ENCODE data around the gene COL24A1. TPM values are rescaled to one million over a fixed set of nuclear protein-coding genes. Genes with fewer than 3 reads are reported as not detected.

The COL24A1 gene
- total RNA-seq, 5 donors from 2014 or later (not counting 1 experiment from before 2014, with no cell fraction given), result 0.06 to 0.40 (median 0.25) TPM

GRCh38 chr1:86018283-86018923, 138.2 kb downstream of the COL24A1 start:
- CTCF ChIA-PET, result interaction anchor here (0.8 to 1.7 kb wide), 4 partner anchors 12 to 1074 kb away, joined by 3 to 4 read pairs (median 3); no protein-coding TSS in a partner anchor
- no peaks in the 10 kb centered on the region for H3K9me3 ChIP-seq
- ATAC-seq (replicated peaks in 1 of 4), result no peak
- Mint-ChIP-seq H3K4me3 (no peak overlapping the region), H3K27me3 (no peaks in the 10 kb centered on the region), H3K9me3 (no peaks in the 10 kb centered on the region), H3K4me1 (no peaks in the 10 kb centered on the region), H3K36me3 (no peaks in the 10 kb centered on the region), H3K27ac (no peak overlapping the region)
- POLR2A ChIA-PET, result no interaction called here
- WGBS (ENCODE audit: insufficient coverage), result no CpG with 5 or more reads among the region's 2 CpGs
- H3K4me1 ChIP-seq (ENCODE audit: control insufficient read depth in 1 of 2, extremely low read depth in 1 of 2, insufficient read depth in 2 of 2, low read length in 2 of 2), result no peaks in the 10 kb centered on the region
- H3K27me3 ChIP-seq (replicated peaks in 1 of 2; ENCODE audit: control insufficient read depth in 2 of 2, extremely low read depth in 1 of 2, insufficient read depth in 2 of 2, low read length in 1 of 2), result no peaks in the 10 kb centered on the region
- H3K4me3 ChIP-seq (ENCODE audit: control insufficient read depth in 1 of 2, extremely low read depth in 1 of 2, low read length in 1 of 2), result no peak overlapping the region
- DNase-seq, result peak in 2 of 35 experiments; percentile 2 to 22
- H3K27ac ChIP-seq (ENCODE audit: low read length), result no peak overlapping the region
- H3K36me3 ChIP-seq (ENCODE audit: control insufficient read depth in 2 of 2, extremely low read depth in 1 of 2, insufficient read depth in 1 of 2, low read length in 1 of 2), result no peaks in the 10 kb centered on the region

DNA sequence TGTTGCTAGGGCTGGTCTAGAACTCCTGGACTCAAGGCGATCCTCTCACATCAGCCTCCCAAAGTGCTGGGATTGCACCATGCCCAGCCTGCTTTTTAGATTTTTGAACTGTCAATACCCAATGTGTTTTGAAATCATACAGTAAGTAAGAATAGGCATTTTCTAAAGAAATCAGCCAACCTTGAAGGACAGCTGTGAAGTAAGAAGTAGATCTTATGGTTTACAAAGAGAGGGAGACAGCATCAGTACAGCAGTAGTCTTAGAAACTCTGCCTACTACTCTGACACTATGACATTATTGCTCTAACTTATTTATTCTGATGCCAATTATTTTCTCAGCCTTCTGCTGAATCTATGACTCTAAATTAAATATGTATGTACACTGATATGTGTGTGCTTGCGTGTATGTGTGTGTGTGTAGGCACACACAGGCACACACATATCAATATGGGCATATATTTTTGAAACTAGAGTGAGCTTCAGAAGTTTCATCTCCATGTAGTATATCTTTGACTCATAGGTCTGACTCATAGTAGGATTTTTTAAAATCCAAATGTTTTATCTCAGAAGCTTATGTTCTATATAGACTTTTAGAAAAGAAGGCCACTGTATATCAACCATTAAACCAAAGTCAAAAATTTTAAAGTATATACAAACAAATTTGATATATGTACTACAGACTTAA, 140.4 kb downstream of the COL24A1 start:
- Histone ChIP-seq H3K27me3 (replicated peaks in 1 of 2; ENCODE audit: control insufficient read depth in 2 of 2, extremely low read depth in 1 of 2, insufficient read depth in 2 of 2, low read length in 1 of 2) (no peaks in the 10 kb centered on the region), H3K4me3 (ENCODE audit: control insufficient read depth in 1 of 2, extremely low read depth in 1 of 2, low read length in 1 of 2) (no peak overlapping the region), H3K4me1 (ENCODE audit: control insufficient read depth in 1 of 2, extremely low read depth in 1 of 2, insufficient read depth in 2 of 2, low read length in 2 of 2) (no peaks in the 10 kb centered on the region), H3K36me3 (ENCODE audit: control insufficient read depth in 2 of 2, extremely low read depth in 1 of 2, insufficient read depth in 1 of 2, low read length in 1 of 2) (no peaks in the 10 kb centered on the region), H3K27ac (ENCODE audit: low read length) (no peak overlapping the region), H3K9me3 (no peaks in the 10 kb centered on the region)
- no peak for DNase-seq
- Mint-ChIP-seq H3K36me3 (no peaks in the 10 kb centered on the region), H3K4me1 (no peaks in the 10 kb centered on the region), H3K27me3 (no peaks in the 10 kb centered on the region), H3K4me3 (no peak overlapping the region), H3K9me3 (no peaks in the 10 kb centered on the region), H3K27ac (no peak overlapping the region)
- ChIA-PET CTCF (interaction anchor here in 1 of 2 donors (0.6 to 1.0 kb wide), 2 partner anchors 14 to 748 kb away, joined by 3 to 8 read pairs; no protein-coding TSS in a partner anchor), POLR2A (no interaction called here)
- 100% methylated on average over 1 of the region's 2 CpGs for WGBS (ENCODE audit: insufficient coverage)
- no peak for ATAC-seq (replicated peaks in 1 of 4)

- CTCF ChIA-PET, result no interaction called here
- Mint-ChIP-seq H3K4me1 (no peaks in the 10 kb centered on the region), H3K36me3 (no peaks in the 10 kb centered on the region), H3K27ac (no peak overlapping the region), H3K27me3 (no peaks in the 10 kb centered on the region), H3K4me3 (no peak overlapping the region), H3K9me3 (no peaks in the 10 kb centered on the region)
- no CpG with 5 or more reads among the region's 1 CpG for WGBS (ENCODE audit: insufficient coverage)
- no peaks in the 10 kb centered on the region for H3K4me1 ChIP-seq (ENCODE audit: control insufficient read depth in 1 of 2, extremely low read depth in 1 of 2, insufficient read depth in 2 of 2, low read length in 2 of 2)
- no peaks in the 10 kb centered on the region for H3K36me3 ChIP-seq (ENCODE audit: control insufficient read depth in 2 of 2, extremely low read depth in 1 of 2, insufficient read depth in 1 of 2, low read length in 1 of 2)
- H3K27me3 ChIP-seq (replicated peaks in 1 of 2; ENCODE audit: control insufficient read depth in 2 of 2, extremely low read depth in 1 of 2, insufficient read depth in 2 of 2, low read length in 1 of 2), result no peaks in the 10 kb centered on the region
- ATAC-seq (replicated peaks in 1 of 4), result no peak
- no peak for DNase-seq
- no peaks in the 10 kb centered on the region for H3K9me3 ChIP-seq
- POLR2A ChIA-PET, result no interaction called here
- H3K27ac ChIP-seq (ENCODE audit: low read length), result no peak overlapping the region
- no peak overlapping the region for H3K4me3 ChIP-seq (ENCODE audit: control insufficient read depth in 1 of 2, extremely low read depth in 1 of 2, low read length in 1 of 2)
Measured at GRCh38 chr1:86015375-86015774, 141.2 kb downstream of the COL24A1 start.

DNA sequence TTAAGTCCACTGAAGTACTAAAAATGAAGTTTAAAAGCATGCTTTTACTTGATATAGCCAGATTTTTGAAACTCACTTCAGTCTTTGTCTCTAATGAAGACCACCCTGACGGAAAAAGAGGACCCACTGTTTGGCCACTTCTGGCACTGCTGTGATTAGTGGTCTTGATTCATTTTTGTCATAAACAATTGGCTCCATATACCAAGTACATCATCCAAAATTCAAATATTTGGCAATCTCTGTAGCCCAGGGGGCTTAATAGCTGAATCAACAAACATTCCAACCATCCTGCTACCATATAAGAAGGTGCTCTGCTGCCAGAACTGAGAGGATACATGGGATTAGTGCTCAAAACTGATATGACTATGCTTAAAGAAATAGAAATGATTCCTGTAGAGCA, 156.0 kb downstream of the COL24A1 start:
- H3K9me3 ChIP-seq, result no peaks in the 10 kb centered on the region
- POLR2A ChIA-PET, result no interaction called here
- ATAC-seq (replicated peaks in 1 of 4) (no peak), DNase-seq (no peak)
- H3K4me3 ChIP-seq (ENCODE audit: control insufficient read depth in 1 of 2, extremely low read depth in 1 of 2, low read length in 1 of 2), result no peak overlapping the region
- no peaks in the 10 kb centered on the region for H3K27me3 ChIP-seq (replicated peaks in 1 of 2; ENCODE audit: control insufficient read depth in 2 of 2, extremely low read depth in 1 of 2, insufficient read depth in 2 of 2, low read length in 1 of 2)
- WGBS (ENCODE audit: insufficient coverage), result no CpG with 5 or more reads among the region's 1 CpG
- H3K4me1 Mint-ChIP-seq, result no peaks in the 10 kb centered on the region
- CTCF ChIA-PET, result no interaction called here
- H3K36me3 ChIP-seq (ENCODE audit: control insufficient read depth in 2 of 2, extremely low read depth in 1 of 2, insufficient read depth in 1 of 2, low read length in 1 of 2), result no peaks in the 10 kb centered on the region
- no peaks in the 10 kb centered on the region for H3K27me3 Mint-ChIP-seq
- no peak overlapping the region for H3K27ac ChIP-seq (ENCODE audit: low read length)
- no peaks in the 10 kb centered on the region for H3K4me1 ChIP-seq (ENCODE audit: control insufficient read depth in 1 of 2, extremely low read depth in 1 of 2, insufficient read depth in 2 of 2, low read length in 2 of 2)
- peaks cover 9 to 14% (median 14%) of the 10 kb centered on the region in 3 donors for H3K9me3 Mint-ChIP-seq
- H3K4me3 Mint-ChIP-seq, result no peak overlapping the region
- no peaks in the 10 kb centered on the region for H3K36me3 Mint-ChIP-seq
- H3K27ac Mint-ChIP-seq, result no peak overlapping the region

- no peak overlapping the region for H3K27ac ChIP-seq (ENCODE audit: low read length)
- H3K27me3 ChIP-seq (replicated peaks in 1 of 2; ENCODE audit: control insufficient read depth in 2 of 2, extremely low read depth in 1 of 2, insufficient read depth in 2 of 2, low read length in 1 of 2), result no peaks in the 10 kb centered on the region
- Mint-ChIP-seq H3K27me3 (no peaks in the 10 kb centered on the region), H3K9me3 (peaks cover 0 to under 1% (median 0%) of the 10 kb centered on the region in 3 donors), H3K36me3 (no peaks in the 10 kb centered on the region), H3K4me3 (no peak overlapping the region), H3K4me1 (no peaks in the 10 kb centered on the region), H3K27ac (no peak overlapping the region)
- no peaks in the 10 kb centered on the region for H3K4me1 ChIP-seq (ENCODE audit: control insufficient read depth in 1 of 2, extremely low read depth in 1 of 2, insufficient read depth in 2 of 2, low read length in 2 of 2)
- ChIA-PET CTCF (no interaction called here), POLR2A (no interaction called here)
- H3K9me3 ChIP-seq, result no peaks in the 10 kb centered on the region
- no peaks in the 10 kb centered on the region for H3K36me3 ChIP-seq (ENCODE audit: control insufficient read depth in 2 of 2, extremely low read depth in 1 of 2, insufficient read depth in 1 of 2, low read length in 1 of 2)
- DNase-seq (no peak), ATAC-seq (replicated peaks in 1 of 4) (no peak)
- no peak overlapping the region for H3K4me3 ChIP-seq (ENCODE audit: control insufficient read depth in 1 of 2, extremely low read depth in 1 of 2, low read length in 1 of 2)
- WGBS (ENCODE audit: insufficient coverage), result no CpG with 5 or more reads among the region's 4 CpGs
Measured at GRCh38 chr1:85998105-85998855, 158.3 kb downstream of the COL24A1 start.

DNA sequence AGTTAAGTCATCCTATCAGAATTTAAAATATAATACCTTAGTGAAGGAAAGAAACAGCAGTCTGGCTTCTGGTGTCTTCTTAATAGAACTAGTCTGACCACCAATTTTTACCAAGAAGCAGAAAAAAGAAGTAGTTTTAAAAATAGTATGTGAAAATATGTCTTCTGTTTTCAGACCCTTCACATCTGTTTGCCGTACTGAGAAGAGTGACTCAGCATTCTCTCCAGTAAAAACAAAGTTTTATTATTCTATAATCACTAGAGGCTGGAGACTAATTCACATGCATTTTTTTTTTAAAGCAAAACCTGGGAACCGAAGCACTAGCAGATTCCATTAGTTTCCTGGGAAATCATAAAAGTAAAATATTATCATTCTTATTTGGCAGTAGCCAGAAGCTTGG, 163.8 kb downstream of the COL24A1 start:
- ATAC-seq (replicated peaks in 1 of 4) (no peak), DNase-seq (no peak)
- no peak overlapping the region for H3K4me3 Mint-ChIP-seq
- H3K27me3 Mint-ChIP-seq, result peaks cover 0 to 4% of the 10 kb centered on the region in 2 donors
- H3K4me1 Mint-ChIP-seq, result no peaks in the 10 kb centered on the region
- Histone ChIP-seq H3K9me3 (no peaks in the 10 kb centered on the region), H3K27me3 (replicated peaks in 1 of 2; ENCODE audit: control insufficient read depth in 2 of 2, extremely low read depth in 1 of 2, insufficient read depth in 2 of 2, low read length in 1 of 2) (no peaks in the 10 kb centered on the region), H3K36me3 (ENCODE audit: control insufficient read depth in 2 of 2, extremely low read depth in 1 of 2, insufficient read depth in 1 of 2, low read length in 1 of 2) (no peaks in the 10 kb centered on the region), H3K4me3 (ENCODE audit: control insufficient read depth in 1 of 2, extremely low read depth in 1 of 2, low read length in 1 of 2) (no peak overlapping the region), H3K27ac (ENCODE audit: low read length) (no peak overlapping the region), H3K4me1 (ENCODE audit: control insufficient read depth in 1 of 2, extremely low read depth in 1 of 2, insufficient read depth in 2 of 2, low read length in 2 of 2) (no peaks in the 10 kb centered on the region)
- no CpG with 5 or more reads among the region's 2 CpGs for WGBS (ENCODE audit: insufficient coverage)
- ChIA-PET POLR2A (no interaction called here), CTCF (no interaction called here)
- H3K9me3 Mint-ChIP-seq, result no peaks in the 10 kb centered on the region
- no peaks in the 10 kb centered on the region for H3K36me3 Mint-ChIP-seq
- H3K27ac Mint-ChIP-seq, result no peak overlapping the region

All from T-cell (primary cell).